Activated CD8-positive, alpha-beta T cell treated with anti-CD3 and anti-CD28 coated beads, Interleukin-2, amount 10 ng/mL, durations not matched to agents 7 days and 5 days (primary cell): ENCODE results near the gene TSPAN11. TPM values are rescaled to one million over a fixed set of nuclear protein-coding genes. Genes with fewer than 3 reads are reported as not detected.
"Not testable (repeated sequence)": the region's sequence is repeated elsewhere in the genome, so short reads cannot be mapped to it uniquely, and the experiment has no call there.

Source experiments
- ATAC-seq: fragments of 150-1000 bp; cut with Tn5 transposase; one replicate; pipeline ENCODE4 v1.10.0; 2021; ENCODE audit warnings: moderate library complexity
- CTCF ChIA-PET: fragments of 350-600 bp; sonication (Branson Sonifier 250); formaldehyde crosslinking; loops from one replicate; lab custom pipeline; 2021; ENCODE audit warnings: antibody characterized with exemption; lab: Charles Lee
- POLR2A ChIA-PET: fragments of 350-600 bp; sonication (Branson Sonifier 250); formaldehyde crosslinking; loops from one replicate; lab custom pipeline; 2021; ENCODE audit warnings: antibody characterized with exemption; lab: Charles Lee
- DNase-seq: peaks from one replicate; pipeline ENCODE4 v3.0.0-alpha.2; 2020
- H3K27ac Mint-ChIP-seq: one replicate; pipeline ENCODE4 v1.8.0; 2021; ENCODE audit warnings: mild to moderate bottlenecking, mixed read lengths
- H3K27me3 Mint-ChIP-seq: one replicate; pipeline ENCODE4 v1.8.0; 2021; ENCODE audit warnings: low read depth, mixed read lengths
- H3K36me3 Mint-ChIP-seq: one replicate; pipeline ENCODE4 v1.8.0; 2021; ENCODE audit warnings: low read depth, mixed read lengths
- H3K4me1 Mint-ChIP-seq: one replicate; pipeline ENCODE4 v1.8.0; 2021; ENCODE audit warnings: low read depth, mixed read lengths
- H3K4me3 Mint-ChIP-seq: one replicate; pipeline ENCODE4 v1.8.0; 2021; ENCODE audit warnings: mild to moderate bottlenecking, mixed read lengths
- H3K9me3 Mint-ChIP-seq: one replicate; pipeline ENCODE4 v1.8.0; 2022; ENCODE audit warnings: mixed read lengths; ENCODE audit not compliant: insufficient read depth
- total RNA-seq, 2 experiments: library from RNA; stranded (reverse); gene quantifications; one replicate each; pipeline ENCODE4 v1.2.3, GENCODE V29; 2021

Gene TSPAN11
- total RNA-seq, 2 experiments from 2014 or later = not detected

DNA sequence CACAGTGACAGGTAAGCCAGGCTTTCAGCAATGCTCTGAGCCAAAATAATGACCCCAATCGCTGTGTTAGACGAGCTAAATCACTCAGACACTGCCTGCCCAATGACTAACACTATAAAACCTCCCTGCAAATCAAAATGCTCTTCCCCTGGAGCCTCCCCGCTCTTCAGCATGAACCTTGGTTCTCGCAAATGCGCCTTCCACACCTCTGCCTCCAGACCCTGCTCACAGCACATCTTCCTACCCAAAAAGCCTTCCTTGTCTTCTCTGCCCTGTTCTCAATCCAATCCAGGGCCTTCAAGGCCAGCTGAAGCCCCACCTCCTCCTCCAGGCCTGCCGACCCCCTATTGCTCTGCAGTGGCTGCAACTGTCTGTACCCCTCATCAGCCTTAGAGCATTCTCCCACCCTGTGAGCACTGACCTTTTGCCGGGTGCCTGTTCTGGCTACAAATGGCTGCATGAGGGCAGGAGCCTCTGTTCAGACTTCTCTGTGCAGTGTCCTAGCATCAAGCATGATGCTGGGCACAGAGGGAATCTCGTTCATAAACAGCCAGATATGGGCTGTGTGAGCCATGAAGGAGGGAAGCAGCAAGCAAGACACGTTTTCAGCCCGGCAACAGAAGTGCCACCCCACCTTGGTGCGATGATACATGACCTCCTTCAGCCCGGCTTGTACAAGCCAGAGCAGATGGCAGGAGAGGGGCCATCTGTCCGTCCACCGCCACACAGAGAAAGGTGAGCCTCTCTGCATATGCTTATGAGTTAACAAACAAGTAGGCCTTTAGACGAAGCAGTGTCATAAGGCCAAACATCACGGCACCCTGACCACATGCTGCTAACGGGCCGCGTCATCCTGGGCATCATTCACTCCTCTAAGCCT, 82.7 kb downstream of the TSPAN11 start:
- Mint-ChIP-seq H3K4me1 (no peaks in the 10 kb centered on the region), H3K36me3 (no peaks in the 10 kb centered on the region), H3K27me3 (peaks cover 7% of the 10 kb centered on the region), H3K9me3 (no peaks in the 10 kb centered on the region), H3K4me3 (no peak overlapping the region), H3K27ac (no peak overlapping the region)
- CTCF ChIA-PET = no interaction called here
- DNase-seq (no peak), ATAC-seq (no peak)
- POLR2A ChIA-PET = no interaction called here

- ChIA-PET CTCF (interaction anchor here (1.1 kb wide), 1 partner anchor 12 kb away, joined by 4 read pairs; no protein-coding TSS in a partner anchor), POLR2A (no interaction called here)
- H3K27me3 Mint-ChIP-seq = peaks cover 9% of the 10 kb centered on the region
- DNase-seq (no peak), ATAC-seq (no peak)
- no peak overlapping the region for H3K27ac Mint-ChIP-seq
- no peak overlapping the region for H3K4me3 Mint-ChIP-seq
- H3K4me1 Mint-ChIP-seq = no peaks in the 10 kb centered on the region
- no peaks in the 10 kb centered on the region for H3K9me3 Mint-ChIP-seq
- H3K36me3 Mint-ChIP-seq = no peaks in the 10 kb centered on the region
These were observed 83.4 kb downstream of the TSPAN11 start for GRCh38 chr12:31009976-31010375.

DNA sequence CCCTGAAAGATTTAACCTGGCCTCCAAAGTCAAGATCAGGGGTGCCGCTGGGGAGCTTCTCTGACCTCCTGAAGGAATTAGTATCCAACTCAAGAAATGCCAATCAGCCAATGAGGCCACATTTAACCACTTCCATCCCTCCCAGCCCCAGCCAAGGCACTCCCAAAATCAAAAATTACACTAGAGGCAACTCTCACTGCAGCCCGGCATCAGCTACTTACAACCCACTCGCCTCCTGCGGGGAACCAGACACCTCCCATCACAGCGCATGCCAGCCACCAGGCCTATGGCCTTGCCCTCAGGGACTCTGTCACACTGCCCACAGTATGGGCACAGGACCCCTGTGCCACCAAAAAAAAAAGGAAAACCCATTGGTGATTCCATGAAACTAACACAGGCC, 84.8 kb downstream of the TSPAN11 start:
- no peaks in the 10 kb centered on the region for H3K36me3 Mint-ChIP-seq
- no peak overlapping the region for H3K4me3 Mint-ChIP-seq
- ChIA-PET POLR2A (no interaction called here), CTCF (no interaction called here)
- H3K9me3 Mint-ChIP-seq = no peaks in the 10 kb centered on the region
- DNase-seq (no peak), ATAC-seq (no peak)
- H3K27me3 Mint-ChIP-seq = peaks cover 9% of the 10 kb centered on the region
- H3K4me1 Mint-ChIP-seq = no peaks in the 10 kb centered on the region
- no peak overlapping the region for H3K27ac Mint-ChIP-seq

DNA sequence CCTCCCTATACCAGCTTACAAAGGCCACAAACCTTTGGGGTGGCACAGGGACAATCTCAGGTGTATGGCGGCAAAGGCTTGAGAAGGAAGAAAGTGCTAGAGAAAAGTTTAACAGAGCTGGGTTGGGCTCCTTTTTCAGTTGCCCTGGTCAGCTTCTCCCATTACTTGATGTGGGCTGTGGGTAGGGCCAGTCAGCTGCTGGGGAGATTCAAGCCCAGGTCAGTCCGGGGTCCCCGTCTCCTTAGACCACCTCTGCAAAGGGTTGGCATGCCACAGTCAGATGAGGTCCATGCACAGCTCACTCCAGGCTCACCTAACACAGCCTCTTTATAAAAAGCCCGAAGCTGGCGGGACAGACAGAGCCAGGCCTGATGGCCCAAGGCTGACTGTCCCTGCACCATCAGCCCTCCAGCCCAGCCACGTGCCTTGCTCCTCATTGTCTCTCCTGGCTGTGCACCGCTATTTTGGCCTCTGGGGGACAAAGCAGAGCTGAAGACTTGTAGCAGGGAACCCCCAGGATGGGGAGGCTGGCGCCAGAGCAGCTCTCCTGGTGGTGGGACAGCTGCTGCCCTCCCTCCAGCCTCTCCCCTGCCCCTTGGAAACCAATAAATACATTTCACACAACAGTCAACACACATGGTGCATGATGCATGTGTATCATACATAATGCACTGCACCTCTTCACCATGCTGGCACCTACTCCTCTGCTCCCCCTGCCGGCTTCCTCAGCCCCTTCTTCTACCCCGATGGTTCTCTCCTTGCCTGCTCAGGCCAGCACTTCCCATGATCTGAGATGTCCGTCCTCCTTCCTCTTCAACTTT, 85.4 kb downstream of the TSPAN11 start:
- no peak overlapping the region for H3K27ac Mint-ChIP-seq
- ChIA-PET CTCF (interaction anchor here (1.0 kb wide), 1 partner anchor 163 kb away, joined by 3 read pairs; no protein-coding TSS in a partner anchor), POLR2A (no interaction called here)
- no peaks in the 10 kb centered on the region for H3K4me1 Mint-ChIP-seq
- H3K27me3 Mint-ChIP-seq = peaks cover 9% of the 10 kb centered on the region
- ATAC-seq (no peak), DNase-seq (no peak)
- H3K9me3 Mint-ChIP-seq = no peaks in the 10 kb centered on the region
- no peak overlapping the region for H3K4me3 Mint-ChIP-seq
- no peaks in the 10 kb centered on the region for H3K36me3 Mint-ChIP-seq

- H3K4me1 Mint-ChIP-seq, H3K27ac Mint-ChIP-seq, DNase-seq, POLR2A ChIA-PET, H3K9me3 Mint-ChIP-seq, ATAC-seq, H3K27me3 Mint-ChIP-seq, H3K4me3 Mint-ChIP-seq, H3K36me3 Mint-ChIP-seq: not testable (repeated sequence)
- CTCF ChIA-PET = interaction anchor here (1.0 kb wide), 1 partner anchor 164 kb away, joined by 3 read pairs; no protein-coding TSS in a partner anchor
These were observed 86.0 kb downstream of the TSPAN11 start for GRCh38 chr12:31012567-31012891.

DNA sequence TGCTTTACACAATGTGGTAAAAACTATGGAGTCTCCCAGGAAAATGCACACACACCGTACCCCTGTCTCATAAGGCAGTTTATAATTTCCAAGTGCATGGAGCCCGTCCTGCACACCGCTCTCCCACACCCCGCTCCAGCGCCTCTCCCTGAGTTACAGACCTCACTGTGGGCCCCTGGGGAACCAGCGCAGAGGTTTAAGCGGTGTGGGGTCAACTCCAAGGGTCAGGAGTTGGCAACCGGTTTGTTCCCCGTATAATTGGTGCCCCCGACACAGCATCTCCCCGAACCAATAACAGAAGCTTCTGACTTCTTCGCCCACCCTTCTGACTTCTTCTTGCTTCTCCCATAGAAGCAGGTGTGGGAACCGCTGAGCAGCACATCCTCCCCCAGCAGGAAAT, 88.7 kb downstream of the TSPAN11 start:
- H3K27ac Mint-ChIP-seq = no peak overlapping the region
- POLR2A ChIA-PET = no interaction called here
- no peaks in the 10 kb centered on the region for H3K4me1 Mint-ChIP-seq
- ATAC-seq (no peak), DNase-seq (no peak)
- CTCF ChIA-PET = no interaction called here
- H3K36me3 Mint-ChIP-seq = no peaks in the 10 kb centered on the region
- peaks cover 13% of the 10 kb centered on the region for H3K27me3 Mint-ChIP-seq
- H3K9me3 Mint-ChIP-seq = no peaks in the 10 kb centered on the region
- H3K4me3 Mint-ChIP-seq = no peak overlapping the region

DNA sequence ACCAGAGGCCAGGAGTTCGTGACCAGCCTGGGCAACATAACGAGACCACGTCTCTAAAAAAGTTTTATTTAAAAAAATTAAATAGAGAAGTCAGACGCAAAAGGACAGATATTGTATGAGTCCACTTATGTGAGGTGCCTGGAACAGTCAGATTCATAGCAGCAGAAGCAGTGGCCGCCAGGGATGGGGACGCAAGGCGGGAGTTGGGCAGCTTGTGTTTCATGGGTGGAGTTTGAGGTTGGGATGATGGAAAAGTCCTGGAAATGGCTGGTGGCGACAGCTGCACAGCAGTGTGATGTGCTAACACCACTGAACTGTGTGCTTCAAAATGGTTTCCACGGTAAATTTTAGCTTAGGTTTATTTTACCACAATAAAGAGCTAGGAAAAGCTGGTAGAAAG, 89.5 kb downstream of the TSPAN11 start:
- ChIA-PET POLR2A (no interaction called here), CTCF (no interaction called here)
- no peaks in the 10 kb centered on the region for H3K4me1 Mint-ChIP-seq
- H3K36me3 Mint-ChIP-seq = no peaks in the 10 kb centered on the region
- no peak overlapping the region for H3K27ac Mint-ChIP-seq
- H3K27me3 Mint-ChIP-seq = peaks cover 13% of the 10 kb centered on the region
- no peak for DNase-seq
- no peak overlapping the region for H3K4me3 Mint-ChIP-seq
- H3K9me3 Mint-ChIP-seq = no peaks in the 10 kb centered on the region
- ATAC-seq = no peak

- Mint-ChIP-seq H3K27ac (no peak overlapping the region), H3K4me3 (no peak overlapping the region), H3K36me3 (no peaks in the 10 kb centered on the region), H3K4me1 (no peaks in the 10 kb centered on the region), H3K9me3 (no peaks in the 10 kb centered on the region), H3K27me3 (peaks cover 14% of the 10 kb centered on the region)
- ATAC-seq (no peak), DNase-seq (no peak)
- ChIA-PET POLR2A (no interaction called here), CTCF (no interaction called here)
These were observed 91.0 kb downstream of the TSPAN11 start for GRCh38 chr12:31017535-31017934.

DNA sequence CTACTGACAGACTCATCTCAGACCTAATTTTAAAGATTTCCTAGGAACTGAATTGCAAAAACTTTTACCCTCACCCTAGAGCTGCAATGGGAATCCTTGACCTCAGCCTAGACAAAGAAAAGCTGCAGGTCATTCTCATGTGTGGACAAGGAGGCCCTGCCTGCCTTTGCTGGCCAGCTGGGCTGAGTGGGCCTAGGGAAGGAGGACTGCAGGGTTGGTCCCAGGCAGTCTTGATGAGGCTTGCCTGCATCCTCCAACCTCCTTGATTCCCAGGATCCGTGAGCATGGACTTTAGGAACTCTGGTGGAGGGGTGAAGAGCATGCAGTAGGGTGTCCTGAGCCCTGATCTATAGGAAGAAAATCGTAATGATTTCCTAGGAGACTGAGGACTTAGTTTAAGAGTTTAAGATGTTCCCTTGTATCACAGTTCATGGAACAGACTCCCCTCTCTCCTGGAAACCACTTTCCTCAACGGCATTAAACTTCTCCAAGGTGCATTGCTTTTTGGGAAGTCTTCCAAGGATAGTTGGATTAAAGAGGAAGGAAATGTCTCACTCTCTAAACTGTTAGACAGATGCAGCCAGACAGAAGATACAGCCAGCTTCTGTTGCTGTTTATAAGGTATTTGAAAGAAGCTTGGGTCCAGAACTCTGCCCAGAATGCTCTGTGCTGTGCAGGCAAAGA, 91.7 kb downstream of the TSPAN11 start:
- no peaks in the 10 kb centered on the region for H3K9me3 Mint-ChIP-seq
- H3K36me3 Mint-ChIP-seq = no peaks in the 10 kb centered on the region
- no peak overlapping the region for H3K27ac Mint-ChIP-seq
- DNase-seq = no peak
- peaks cover 14% of the 10 kb centered on the region for H3K27me3 Mint-ChIP-seq
- POLR2A ChIA-PET = interaction anchor here (0.7 kb wide), 1 partner anchor 390 kb away, joined by 3 read pairs; no protein-coding TSS in a partner anchor
- no peaks in the 10 kb centered on the region for H3K4me1 Mint-ChIP-seq
- CTCF ChIA-PET = no interaction called here
- H3K4me3 Mint-ChIP-seq = no peak overlapping the region
- ATAC-seq = no peak

DNA sequence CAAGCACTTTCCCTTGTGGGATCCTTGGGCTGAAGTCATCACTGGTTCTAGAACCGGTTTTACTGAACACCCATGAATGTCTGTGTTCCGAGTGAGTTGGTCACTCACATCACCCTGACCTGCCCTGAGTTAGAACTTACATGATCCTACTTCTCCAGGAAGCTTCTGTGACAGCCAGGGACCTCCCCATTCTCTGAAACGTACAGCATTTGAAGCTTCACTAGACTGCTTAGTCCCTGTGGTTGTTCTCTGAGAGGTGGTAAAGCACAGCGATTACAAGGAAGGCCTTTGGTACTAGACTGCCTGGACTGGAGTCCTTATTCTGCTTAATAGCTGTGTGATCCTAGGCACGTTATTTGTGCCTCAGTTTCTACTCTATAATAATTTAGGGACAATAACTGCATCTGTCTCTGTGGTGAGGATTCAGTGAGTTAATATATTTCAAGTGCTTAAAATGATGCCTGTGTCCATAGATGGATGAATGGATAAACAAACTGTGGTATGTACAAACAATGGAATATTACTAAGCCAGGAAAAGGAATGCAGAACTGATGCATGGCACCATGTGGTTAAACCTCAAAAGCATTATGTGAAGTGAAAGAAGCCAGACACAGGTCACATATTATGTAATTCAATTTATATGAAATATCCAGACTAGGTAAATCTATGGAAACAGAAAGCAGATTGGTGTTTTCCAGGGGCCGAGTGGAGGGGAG, 92.4 kb downstream of the TSPAN11 start:
- no peaks in the 10 kb centered on the region for H3K36me3 Mint-ChIP-seq

GRCh38 chr12:31019561-31019960, 93.0 kb downstream of the TSPAN11 start:
- Mint-ChIP-seq H3K27ac (no peak overlapping the region), H3K4me1 (no peaks in the 10 kb centered on the region), H3K27me3 (peaks cover 7% of the 10 kb centered on the region), H3K4me3 (no peak overlapping the region), H3K36me3 (no peaks in the 10 kb centered on the region), H3K9me3 (no peaks in the 10 kb centered on the region)
- POLR2A ChIA-PET = no interaction called here
- CTCF ChIA-PET = no interaction called here
- DNase-seq = no peak
- no peak for ATAC-seq

More for the DNA sequence above, 92.4 kb downstream of the TSPAN11 start:
- ATAC-seq (no peak), DNase-seq (no peak)
- Mint-ChIP-seq H3K27ac (no peak overlapping the region), H3K4me3 (no peak overlapping the region), H3K4me1 (no peaks in the 10 kb centered on the region), H3K9me3 (no peaks in the 10 kb centered on the region), H3K27me3 (peaks cover 12% of the 10 kb centered on the region)
- POLR2A ChIA-PET = no interaction called here
- CTCF ChIA-PET = no interaction called here
